GM20000 (cell line): Measurements from ENCODE around the gene ODAPH.
"Not testable (repeated sequence)": the region's sequence is repeated elsewhere in the genome, so short reads cannot be mapped to it uniquely, and the experiment has no call there.

Source experiments
- DNase-seq: peaks from one replicate; pipeline ENCODE4 v3.0.0; 2012; ENCODE audit warnings: low spot score
- CTCF ChIP-seq: IDR thresholded peaks from 2 replicates; pipeline ENCODE4 v1.5.1; 2012; ENCODE audit warnings: mild to moderate bottlenecking, control low read depth; ENCODE audit errors: extremely low read depth, missing control alignments

Gene ODAPH

GRCh38 chr4:75516144-75516543 is 39.7 kb upstream of the ODAPH start:
- no peak for DNase-seq
- no peak for TF ChIP-seq CTCF

DNA sequence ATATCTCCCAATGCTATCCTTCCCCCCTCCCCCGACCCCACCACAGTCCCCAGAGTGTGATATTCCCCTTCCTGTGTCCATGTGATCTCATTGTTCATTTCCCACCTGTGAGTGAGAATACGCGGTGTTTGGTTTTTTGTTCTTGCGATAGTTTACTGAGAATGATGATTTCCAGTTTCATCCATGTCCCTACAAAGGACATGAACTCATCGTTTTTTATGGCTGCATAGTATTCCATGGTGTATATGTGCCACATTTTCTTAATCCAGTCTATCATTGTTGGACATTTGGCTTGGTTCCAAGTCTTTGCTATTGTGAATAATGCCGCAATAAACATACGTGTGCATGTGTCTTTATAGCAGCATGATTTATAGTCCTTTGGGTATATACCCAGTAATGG is 36.4 kb upstream of the ODAPH start:
- DNase-seq = not testable (repeated sequence)

GRCh38 chr4:75525086-75525485 is 30.8 kb upstream of the ODAPH start:
- no peak for TF ChIP-seq CTCF
- DNase-seq = no peak

- no peak for DNase-seq
- TF ChIP-seq CTCF = no peak
Measured at GRCh38 chr4:75525910-75526309, 30.0 kb upstream of the ODAPH start.

DNA sequence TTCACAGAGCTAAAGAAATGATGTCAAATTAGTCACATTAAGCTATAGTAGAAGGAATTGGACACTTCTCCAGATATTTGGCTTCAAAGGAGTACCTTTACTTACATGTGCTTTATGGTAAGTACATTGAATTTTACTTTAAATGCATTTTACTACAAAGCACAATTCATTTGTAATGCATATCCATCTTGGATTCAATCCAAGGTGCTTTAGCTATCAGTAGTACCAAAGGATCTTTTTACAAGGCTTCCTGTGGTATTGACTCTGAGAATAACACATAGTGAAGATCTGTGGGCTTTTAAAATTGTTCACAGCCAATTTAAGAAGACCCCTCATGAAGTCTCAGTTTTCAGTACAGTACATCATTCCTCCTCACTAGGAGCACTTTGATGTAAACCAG is 28.4 kb upstream of the ODAPH start:
- DNase-seq = no peak
- TF ChIP-seq CTCF = no peak

GRCh38 chr4:75530556-75531322 is 25.1 kb upstream of the ODAPH start:
- no peak for TF ChIP-seq CTCF
- DNase-seq = no peak

DNA sequence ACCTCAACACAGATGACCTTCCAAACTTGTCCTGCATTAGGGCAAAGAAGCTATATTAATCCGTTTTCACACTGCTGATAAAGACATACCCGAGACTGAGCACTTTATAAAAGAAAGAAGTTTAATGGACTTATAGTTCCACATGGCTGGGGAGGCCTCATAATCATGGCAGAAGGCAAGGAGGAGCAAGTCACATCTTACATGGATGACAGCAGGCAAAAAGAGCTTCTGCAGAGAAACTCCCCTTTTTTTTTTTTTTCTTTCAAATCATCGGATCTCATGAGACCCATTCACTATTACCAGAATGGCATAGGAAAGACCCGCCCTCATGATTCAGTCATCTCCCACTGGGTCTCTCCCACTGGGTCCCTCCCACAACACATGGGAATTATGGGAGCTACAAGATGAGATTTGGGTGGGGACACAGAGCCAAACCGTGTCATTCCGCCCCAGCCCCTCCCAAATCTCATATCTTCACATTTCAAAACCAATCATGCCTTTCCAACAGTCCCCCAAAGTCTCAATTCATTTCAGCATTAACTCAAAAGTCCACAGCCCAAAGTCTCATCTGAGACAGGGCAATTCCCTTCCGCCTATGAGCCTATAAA is 24.2 kb upstream of the ODAPH start:
- not testable (repeated sequence) for DNase-seq

DNA sequence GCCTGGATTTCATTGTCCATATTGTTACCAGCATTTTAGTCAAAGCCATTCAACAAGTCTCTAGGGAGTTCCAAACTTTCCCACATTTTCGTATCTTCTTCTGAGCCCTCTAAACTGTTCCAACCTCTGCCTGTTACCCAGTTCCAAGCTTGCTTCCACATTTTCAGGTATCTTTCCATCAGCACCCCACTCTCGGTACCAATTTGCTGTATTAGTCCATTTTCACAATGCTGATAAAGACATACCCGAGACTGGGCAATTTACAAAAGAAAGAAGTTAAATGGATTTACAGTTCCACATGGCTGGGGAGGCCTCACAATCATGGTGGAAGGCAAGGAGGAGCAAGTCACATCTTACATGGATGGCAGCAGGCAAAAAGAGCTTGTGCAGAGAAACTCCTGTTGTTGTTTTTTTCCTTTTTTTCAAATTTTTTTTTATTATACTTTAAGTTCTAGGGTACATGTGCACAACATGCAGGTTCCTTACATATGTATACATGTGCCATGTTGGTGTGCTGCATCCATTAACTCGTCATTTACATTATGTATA is 22.5 kb upstream of the ODAPH start:
- DNase-seq = not testable (repeated sequence)

GRCh38 chr4:75533926-75534325 is 21.9 kb upstream of the ODAPH start:
- not testable (repeated sequence) for DNase-seq

DNA sequence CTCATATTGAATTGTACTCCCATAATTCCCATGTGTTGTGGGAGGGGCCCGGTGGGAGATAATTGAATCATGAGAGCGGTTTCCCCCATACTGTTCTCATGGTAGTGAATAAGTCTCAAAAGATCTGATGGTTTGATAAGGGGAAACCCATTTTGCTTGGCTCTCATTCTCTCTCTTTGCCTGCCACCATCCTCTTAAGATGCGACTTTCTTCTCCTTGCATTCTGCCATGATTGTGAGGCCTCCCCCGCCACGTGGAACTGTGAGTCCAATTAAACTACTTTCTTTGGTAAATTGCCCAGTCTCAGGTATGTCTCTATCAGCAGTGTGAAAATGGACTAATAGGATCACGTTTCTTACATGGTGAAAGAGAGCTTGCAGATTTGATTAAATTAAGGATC is 18.6 kb upstream of the ODAPH start:
- DNase-seq = not testable (repeated sequence)
